Measurements from ENCODE around the gene ADAMTS19. TPM values are rescaled to one million over a fixed set of nuclear protein-coding genes. Genes with fewer than 3 reads are reported as not detected.

The ADAMTS19 gene
- total RNA-seq, 2 experiments from 2014 or later, result not detected

GRCh38 chr5:129664336-129664937, 204.3 kb downstream of the ADAMTS19 start:
- no peak overlapping the region for H3K4me2 ChIP-seq (ENCODE audit: low read length)
- TF ChIP-seq EZH2phosphoT487 (IDR thresholded peaks at IDR 0.05; ENCODE audit: borderline replicate concordance, low read depth, low read length) (no peak), CTCF (conservative IDR thresholded peaks at IDR 0.05; ENCODE audit: low read length) (peak; percentile 96)
- H3K4me1 ChIP-seq (ENCODE audit: insufficient read depth, low read length, poor library complexity, severe bottlenecking), result no peaks in the 10 kb centered on the region
- H3K4me3 ChIP-seq (ENCODE audit: low read depth, low read length, poor library complexity, severe bottlenecking), result no peak overlapping the region
- ChIA-PET POLR2A (interaction anchor here (0.6 kb wide), 2 partner anchors 289 to 774 kb away, joined by 3 read pairs; no protein-coding TSS in a partner anchor), CTCF (ENCODE audit: unreplicated experiment) (no interaction called here)
- no peak overlapping the region for H3K27ac ChIP-seq (ENCODE audit: low read depth, low read length, poor library complexity, severe bottlenecking)
- BruUV-seq (replicated peaks), result no TSS peak
- H3K79me2 ChIP-seq (ENCODE audit: insufficient read depth, low read depth, low read length), result no peaks in the 10 kb centered on the region
- H3K9me3 ChIP-seq (ENCODE audit: low read length), result no peaks in the 10 kb centered on the region
- no peaks in the 10 kb centered on the region for H3K36me3 ChIP-seq (ENCODE audit: insufficient read depth, low read length)
- no peaks in the 10 kb centered on the region for H3K9me2 ChIP-seq (ENCODE audit: insufficient read depth, low read length)
- intact Hi-C loops (cut with micrococcal nuclease; ENCODE audit: unreplicated experiment), result loop anchor here (5.0 kb wide), 1 partner anchor 103 kb away; no protein-coding TSS in a partner anchor
- no peaks in the 10 kb centered on the region for H4K20me1 ChIP-seq (ENCODE audit: insufficient read depth, low read length)
- peak; percentile 41 for DNase-seq (ENCODE audit: low spot score)
- H2AFZ ChIP-seq (ENCODE audit: low read length), result no peak overlapping the region

GRCh38 chr5:129670957-129671500, 210.9 kb downstream of the ADAMTS19 start:
- H3K27ac ChIP-seq (ENCODE audit: low read depth, low read length, poor library complexity, severe bottlenecking), result no peak overlapping the region
- no peaks in the 10 kb centered on the region for H3K9me3 ChIP-seq (ENCODE audit: low read length)
- no peaks in the 10 kb centered on the region for H3K4me1 ChIP-seq (ENCODE audit: insufficient read depth, low read length, poor library complexity, severe bottlenecking)
- no peak overlapping the region for H3K4me2 ChIP-seq (ENCODE audit: low read length)
- DNase-seq (ENCODE audit: low spot score), result no peak
- no peaks in the 10 kb centered on the region for H3K79me2 ChIP-seq (ENCODE audit: insufficient read depth, low read depth, low read length)
- no peak for TF ChIP-seq CTCF (conservative IDR thresholded peaks at IDR 0.05; ENCODE audit: low read length)
- no peak for TF ChIP-seq EZH2phosphoT487 (IDR thresholded peaks at IDR 0.05; ENCODE audit: borderline replicate concordance, low read depth, low read length)
- no peak overlapping the region for H3K4me3 ChIP-seq (ENCODE audit: low read depth, low read length, poor library complexity, severe bottlenecking)
- H2AFZ ChIP-seq (ENCODE audit: low read length), result no peak overlapping the region
- no peaks in the 10 kb centered on the region for H3K36me3 ChIP-seq (ENCODE audit: insufficient read depth, low read length)
- BruUV-seq (replicated peaks), result no TSS peak
- CTCF ChIA-PET (ENCODE audit: unreplicated experiment), result no interaction called here
- H4K20me1 ChIP-seq (ENCODE audit: insufficient read depth, low read length), result no peaks in the 10 kb centered on the region
- H3K9me2 ChIP-seq (ENCODE audit: insufficient read depth, low read length), result no peaks in the 10 kb centered on the region
- intact Hi-C loops (cut with micrococcal nuclease; ENCODE audit: unreplicated experiment), result no loop called here
- POLR2A ChIA-PET, result no interaction called here

- no peaks in the 10 kb centered on the region for H3K79me2 ChIP-seq (ENCODE audit: insufficient read depth, low read depth, low read length)
- no peak overlapping the region for H3K4me2 ChIP-seq (ENCODE audit: low read length)
- TF ChIP-seq EZH2phosphoT487 (IDR thresholded peaks at IDR 0.05; ENCODE audit: borderline replicate concordance, low read depth, low read length) (no peak), CTCF (conservative IDR thresholded peaks at IDR 0.05; ENCODE audit: low read length) (no peak)
- no peaks in the 10 kb centered on the region for H3K9me2 ChIP-seq (ENCODE audit: insufficient read depth, low read length)
- H3K27ac ChIP-seq (ENCODE audit: low read depth, low read length, poor library complexity, severe bottlenecking), result no peak overlapping the region
- ChIA-PET POLR2A (no interaction called here), CTCF (ENCODE audit: unreplicated experiment) (no interaction called here)
- no peaks in the 10 kb centered on the region for H3K9me3 ChIP-seq (ENCODE audit: low read length)
- intact Hi-C loops (cut with micrococcal nuclease; ENCODE audit: unreplicated experiment), result no loop called here
- DNase-seq (ENCODE audit: low spot score), result no peak
- no peaks in the 10 kb centered on the region for H3K4me1 ChIP-seq (ENCODE audit: insufficient read depth, low read length, poor library complexity, severe bottlenecking)
- H4K20me1 ChIP-seq (ENCODE audit: insufficient read depth, low read length), result no peaks in the 10 kb centered on the region
- BruUV-seq (replicated peaks), result no TSS peak
- H2AFZ ChIP-seq (ENCODE audit: low read length), result no peak overlapping the region
- H3K4me3 ChIP-seq (ENCODE audit: low read depth, low read length, poor library complexity, severe bottlenecking), result no peak overlapping the region
- H3K36me3 ChIP-seq (ENCODE audit: insufficient read depth, low read length), result no peaks in the 10 kb centered on the region
Observed at GRCh38 chr5:129672006-129672405, 211.9 kb downstream of the ADAMTS19 start.
